Effector memory CD8-positive, alpha-beta T cell (primary cell): ENCODE measurements around the gene OR5D16.
"Not testable (repeated sequence)": the region's sequence is repeated elsewhere in the genome, so short reads cannot be mapped to it uniquely, and the experiment has no call there.

Experiments used
- ATAC-seq: fragments of 150-1000 bp; cut with Tn5 transposase; replicated peaks from 2 replicates; pipeline ENCODE4 v1.10.0; 2021; ENCODE audit warnings: mild to moderate bottlenecking, moderate library complexity
- DNase-seq, 3 experiments: peaks; one replicate each; pipeline ENCODE4 v3.0.0; 2021
- H3K27ac Mint-ChIP-seq, 2 donors: one replicate each; pipeline ENCODE4 v1.8.0; 2022; ENCODE audit warnings: mild to moderate bottlenecking in 2 of 2, mixed read lengths in 2 of 2, moderate library complexity in 2 of 2
- H3K27me3 Mint-ChIP-seq, 2 donors: one replicate each; pipeline ENCODE4 v1.8.0; 2022; ENCODE audit warnings: mixed read lengths in 2 of 2
- H3K36me3 Mint-ChIP-seq: one replicate; pipeline ENCODE4 v1.8.0; 2022; ENCODE audit warnings: mild to moderate bottlenecking, moderate library complexity, mixed read lengths; ENCODE audit not compliant: insufficient read depth
- H3K4me1 Mint-ChIP-seq, 2 donors: one replicate each; pipeline ENCODE4 v1.8.0; 2022; ENCODE audit warnings: low read depth in 2 of 2, mixed read lengths in 2 of 2
- H3K4me3 Mint-ChIP-seq, 2 donors: one replicate each; pipeline ENCODE4 v1.8.0; 2022; ENCODE audit warnings: mild to moderate bottlenecking in 2 of 2, mixed read lengths in 2 of 2, moderate library complexity in 2 of 2
- H3K9me3 Mint-ChIP-seq, 2 donors: one replicate each; pipeline ENCODE4 v1.8.0; 2022; ENCODE audit warnings: mixed read lengths in 2 of 2

The OR5D16 gene

DNA sequence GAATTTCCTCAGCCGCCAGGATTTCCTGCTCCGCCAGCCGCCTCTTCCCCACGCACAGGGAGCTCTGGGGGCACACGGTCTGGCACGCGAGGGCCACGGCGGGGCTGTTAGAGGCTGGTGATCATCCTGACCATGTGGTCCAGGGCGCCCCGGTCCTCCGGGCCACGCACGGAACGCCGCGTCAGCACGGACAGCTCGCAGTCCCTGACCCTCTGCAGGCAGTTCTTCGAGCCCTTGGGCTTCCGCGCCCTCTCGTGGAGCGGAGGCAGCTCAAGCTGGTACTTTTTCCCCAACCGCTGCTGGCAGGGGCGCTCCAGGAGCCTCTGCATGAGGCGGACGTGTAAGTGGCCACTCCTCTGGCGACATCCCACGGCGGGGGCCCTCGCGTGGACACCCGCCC is 34.6 kb downstream of the OR5D16 start:
- H3K4me3 Mint-ChIP-seq, DNase-seq, H3K27ac Mint-ChIP-seq, ATAC-seq, H3K4me1 Mint-ChIP-seq, H3K27me3 Mint-ChIP-seq, H3K36me3 Mint-ChIP-seq: not testable (repeated sequence)
- peaks cover 7 to 21% of the 10 kb centered on the region in 2 donors for H3K9me3 Mint-ChIP-seq

DNA sequence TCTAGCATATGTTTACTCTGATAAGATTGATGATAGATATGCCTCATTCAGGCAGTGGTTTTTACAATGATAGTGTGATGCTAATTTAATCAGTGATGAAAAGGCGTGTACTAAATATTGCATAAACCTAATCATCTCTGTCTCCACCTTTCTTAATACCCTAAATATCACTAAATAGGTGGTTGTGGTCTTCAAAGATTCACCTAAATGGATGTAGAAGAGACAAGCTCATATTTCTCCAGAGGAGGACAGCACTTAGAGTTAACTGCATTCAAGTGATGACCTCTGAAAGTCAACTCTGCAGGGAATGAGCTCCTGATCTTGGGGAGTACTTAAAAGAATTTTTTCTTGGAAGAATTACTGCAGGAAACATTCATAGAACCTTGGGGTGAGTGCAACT is 44.4 kb downstream of the OR5D16 start, which contains the start of gene TRIM51:
Gene TRIM51, plus strand, starts transcription at position 301 of the 400 bp plus-strand sequence. CDS start 2,132 bp downstream, outside the sequence.
- not testable (repeated sequence) for H3K36me3 Mint-ChIP-seq, H3K27ac Mint-ChIP-seq, H3K4me1 Mint-ChIP-seq, H3K4me3 Mint-ChIP-seq, H3K27me3 Mint-ChIP-seq, ATAC-seq, DNase-seq
- H3K9me3 Mint-ChIP-seq, result peaks cover 6 to 12% of the 10 kb centered on the region in 2 donors

DNA sequence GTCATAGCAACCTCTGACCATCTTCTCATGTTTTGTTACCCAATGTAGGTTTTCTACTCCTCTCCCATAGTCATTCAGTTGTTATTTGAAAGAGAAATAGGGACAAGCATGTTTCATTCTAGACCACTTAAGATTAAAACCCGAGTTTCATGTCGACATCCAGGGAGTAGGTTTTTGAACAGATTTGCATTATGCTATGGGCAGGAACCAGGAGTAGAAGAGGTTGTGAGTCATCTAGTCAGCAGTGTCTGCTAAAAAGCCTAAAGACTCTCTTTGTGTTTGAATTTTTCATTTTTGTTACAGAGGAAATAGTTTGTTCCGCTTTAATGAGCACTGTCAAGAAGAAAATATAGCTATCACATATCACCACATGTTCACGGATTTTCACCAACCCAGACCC is 46.4 kb downstream of the OR5D16 start:
- peaks cover 5 to 12% of the 10 kb centered on the region in 2 donors for H3K9me3 Mint-ChIP-seq
- not testable (repeated sequence) for DNase-seq, H3K4me3 Mint-ChIP-seq, H3K36me3 Mint-ChIP-seq, H3K4me1 Mint-ChIP-seq, H3K27ac Mint-ChIP-seq, ATAC-seq, H3K27me3 Mint-ChIP-seq

DNA sequence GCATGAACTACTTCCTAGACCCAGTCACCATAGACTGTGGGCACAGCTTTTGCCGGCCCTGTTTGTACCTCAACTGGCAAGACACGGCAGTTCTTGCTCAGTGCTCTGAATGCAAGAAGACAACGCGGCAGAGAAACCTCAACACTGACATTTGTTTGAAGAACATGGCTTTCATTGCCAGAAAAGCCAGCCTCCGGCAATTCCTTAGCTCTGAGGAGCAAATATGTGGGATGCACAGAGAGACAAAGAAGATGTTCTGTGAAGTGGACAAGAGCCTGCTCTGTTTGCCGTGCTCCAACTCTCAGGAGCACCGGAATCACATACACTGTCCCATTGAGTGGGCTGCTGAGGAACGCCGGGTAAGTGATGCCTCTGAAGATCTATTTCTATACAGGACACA is 46.9 kb downstream of the OR5D16 start:
- peaks cover 5 to 12% of the 10 kb centered on the region in 2 donors for H3K9me3 Mint-ChIP-seq
- not testable (repeated sequence) for ATAC-seq, DNase-seq, H3K4me3 Mint-ChIP-seq, H3K27me3 Mint-ChIP-seq, H3K27ac Mint-ChIP-seq, H3K36me3 Mint-ChIP-seq, H3K4me1 Mint-ChIP-seq
